Brain microvascular endothelial cell (primary cell): Measurements from ENCODE around the gene LUZP2.

ENCODE experiments used
- DNase-seq: peaks from one replicate; pipeline ENCODE4 v3.0.0-alpha.2; 2020
- H3K27ac ChIP-seq: fragments of 250-450 bp; sonication (Bioruptor Pico); 2 replicates; pipeline ENCODE4 v1.5.1; 2020; ENCODE audit warnings: mild to moderate bottlenecking, moderate library complexity
- H3K27me3 ChIP-seq: fragments of 250-450 bp; sonication (Bioruptor Pico); replicated peaks from 2 replicates; pipeline ENCODE4 v1.5.1; 2020; ENCODE audit warnings: mild to moderate bottlenecking
- H3K36me3 ChIP-seq: fragments of 250-450 bp; sonication (Bioruptor Pico); replicated peaks from 2 replicates; pipeline ENCODE4 v1.5.1; 2020; ENCODE audit warnings: mild to moderate bottlenecking
- H3K4me3 ChIP-seq: 2 replicates; pipeline ENCODE4 v1.5.1; 2011; ENCODE audit warnings: low read depth, mild to moderate bottlenecking, control low read depth, low read length, moderate library complexity
- CTCF ChIP-seq: IDR thresholded peaks from 2 replicates; pipeline ENCODE4 v1.5.1; 2011; ENCODE audit warnings: low read depth, mild to moderate bottlenecking, moderate library complexity, low read length, control low read depth, inconsistent platforms; ENCODE audit errors: missing control alignments
- in situ Hi-C: cut with HindIII; loops from 2 replicates; pipeline ENCODE4 v1.10.0; 2017; ENCODE audit warnings: low sequenced_read_pairs, low pct_ligation_motif_present

Gene LUZP2

GRCh38 chr11:24709928-24710565 is 213.2 kb downstream of the LUZP2 start:
- no peak for DNase-seq
- in situ Hi-C loops: no loop called here
- no peaks in the 10 kb centered on the region for H3K27me3 ChIP-seq
- H3K36me3 ChIP-seq: no peaks in the 10 kb centered on the region
- TF ChIP-seq CTCF: no peak
- no peak overlapping the region for H3K4me3 ChIP-seq
- no peak overlapping the region for H3K27ac ChIP-seq

GRCh38 chr11:24714601-24715000 is 217.7 kb downstream of the LUZP2 start:
- in situ Hi-C loops: no loop called here

GRCh38 chr11:24716403-24716802 is 219.6 kb downstream of the LUZP2 start:
- no peak for TF ChIP-seq CTCF
- Histone ChIP-seq H3K4me3 (no peak overlapping the region), H3K27me3 (no peaks in the 10 kb centered on the region), H3K27ac (no peak overlapping the region), H3K36me3 (no peaks in the 10 kb centered on the region)
- in situ Hi-C loops: no loop called here
- no peak for DNase-seq

More at GRCh38 chr11:24714601-24715000, 217.7 kb downstream of the LUZP2 start:
- no peak for TF ChIP-seq CTCF
- DNase-seq: no peak
- Histone ChIP-seq H3K36me3 (no peaks in the 10 kb centered on the region), H3K27ac (no peak overlapping the region), H3K27me3 (no peaks in the 10 kb centered on the region), H3K4me3 (no peak overlapping the region)

- no peak overlapping the region for H3K27ac ChIP-seq
- no peak overlapping the region for H3K4me3 ChIP-seq
- in situ Hi-C loops: no loop called here
- no peaks in the 10 kb centered on the region for H3K27me3 ChIP-seq
- TF ChIP-seq CTCF: no peak
- no peaks in the 10 kb centered on the region for H3K36me3 ChIP-seq
- no peak for DNase-seq
These were observed 226.4 kb downstream of the LUZP2 start for GRCh38 chr11:24723231-24723630.

GRCh38 chr11:24731554-24731953 is 234.7 kb downstream of the LUZP2 start:
- in situ Hi-C loops: no loop called here
- DNase-seq: no peak
- Histone ChIP-seq H3K4me3 (no peak overlapping the region), H3K36me3 (no peaks in the 10 kb centered on the region), H3K27ac (no peak overlapping the region), H3K27me3 (no peaks in the 10 kb centered on the region)
- TF ChIP-seq CTCF: no peak

GRCh38 chr11:24734742-24735237 is 237.9 kb downstream of the LUZP2 start:
- no peak overlapping the region for H3K4me3 ChIP-seq
- no peak overlapping the region for H3K27ac ChIP-seq
- no peaks in the 10 kb centered on the region for H3K36me3 ChIP-seq
- in situ Hi-C loops: no loop called here
- no peak for DNase-seq
- TF ChIP-seq CTCF: no peak
- H3K27me3 ChIP-seq: no peaks in the 10 kb centered on the region
